HG03521 (cell line): ENCODE data around the gene GMEB1.
A peak's percentile ranks its signal among the peaks of the same experiment; 100 is the strongest.
"Not testable (repeated sequence)": the region's sequence is repeated elsewhere in the genome, so short reads cannot be mapped to it uniquely, and the experiment has no call there.

Source experiments
- ATAC-seq: cut with Tn5 transposase; IDR thresholded peaks from one replicate; pipeline ENCODE4 v1.9.1; 2021; ENCODE audit warnings: mild to moderate bottlenecking, moderate library complexity; ENCODE audit not compliant: unreplicated experiment

The GMEB1 gene

GRCh38 chr1:28668956-28669723, 556 bp downstream of the GMEB1 start:
- peak; percentile 66 for ATAC-seq

- no peak for ATAC-seq
Observed at GRCh38 chr1:28671254-28671780, 2.7 kb downstream of the GMEB1 start.

- ATAC-seq: not testable (repeated sequence)
Observed at GRCh38 chr1:28672971-28673370, 4.4 kb downstream of the GMEB1 start.

GRCh38 chr1:28675924-28676257, 7.3 kb downstream of the GMEB1 start:
- ATAC-seq: no peak

GRCh38 chr1:28680151-28680550, 11.6 kb downstream of the GMEB1 start:
- no peak for ATAC-seq

GRCh38 chr1:28682840-28683239, 14.3 kb downstream of the GMEB1 start:
- no peak for ATAC-seq

- ATAC-seq: no peak
Observed at GRCh38 chr1:28684937-28685336, 16.4 kb downstream of the GMEB1 start.

- not testable (repeated sequence) for ATAC-seq
Observed at GRCh38 chr1:28691627-28692026, 23.0 kb downstream of the GMEB1 start.

- no peak for ATAC-seq
Observed at GRCh38 chr1:28703629-28704028, 35.0 kb downstream of the GMEB1 start.

- no peak for ATAC-seq
Observed at GRCh38 chr1:28716336-28716735, 47.8 kb downstream of the GMEB1 start.

- ATAC-seq: no peak
Observed at GRCh38 chr1:28718166-28718565, 49.6 kb downstream of the GMEB1 start.

GRCh38 chr1:28718586-28719331, 50.2 kb downstream of the GMEB1 start:
- no peak for ATAC-seq

GRCh38 chr1:28719332-28719619, 50.7 kb downstream of the GMEB1 start:
- no peak for ATAC-seq

GRCh38 chr1:28720376-28720775, 51.8 kb downstream of the GMEB1 start:
- no peak for ATAC-seq

GRCh38 chr1:28721927-28722326, 53.3 kb downstream of the GMEB1 start:
- ATAC-seq: not testable (repeated sequence)

GRCh38 chr1:28725365-28725764, 56.8 kb downstream of the GMEB1 start:
- not testable (repeated sequence) for ATAC-seq

- no peak for ATAC-seq
Observed at GRCh38 chr1:28735961-28736449, 67.4 kb downstream of the GMEB1 start.

- ATAC-seq: peak; percentile 91
Observed at GRCh38 chr1:28736450-28737306, 68.1 kb downstream of the GMEB1 start, which contains the start of gene YTHDF2. Gene YTHDF2, plus strand, starts transcription at chr1:28736940. Its CDS starts 181 bp downstream, at chr1:28737121.

- peak; percentile 6 for ATAC-seq
Observed at GRCh38 chr1:28737307-28738132, 68.9 kb downstream of the GMEB1 start.

GRCh38 chr1:28740118-28740517, 71.5 kb downstream of the GMEB1 start:
- no peak for ATAC-seq
